Sigmoid colon (tissue), 4 donors: ENCODE data around the gene ZMIZ1.

Source experiments
- CTCF ChIP-seq, 4 experiments: fragments of 450-650 bp in 3 of 4; fragments of 200-600 bp in 1 of 4; IDR thresholded peaks; one replicate each; pipeline ENCODE4 v1.5.1; 2016 to 2019; ENCODE audit warnings: antibody characterized with exemption in 4 of 4, mild to moderate bottlenecking in 3 of 4, moderate library complexity in 2 of 4
- EP300 ChIP-seq, 4 donors: sonication (generic); formaldehyde crosslinking; IDR thresholded peaks; one replicate each; pipeline ENCODE4 v1.6.1; 2017; ENCODE audit warnings: antibody characterized with exemption in 4 of 4
- POLR2A ChIP-seq, 2 donors: fragments of 450-650 bp; IDR thresholded peaks; one replicate each; pipeline ENCODE4 v1.6.1; 2016; ENCODE audit warnings: antibody characterized with exemption in 2 of 2, mild to moderate bottlenecking in 2 of 2, moderate library complexity in 2 of 2
- POLR2AphosphoS5 ChIP-seq, 4 donors: sonication (generic); formaldehyde crosslinking; IDR thresholded peaks; one replicate each; pipeline ENCODE4 v1.6.1; 2017; ENCODE audit warnings: antibody characterized with exemption in 4 of 4

- no peak for TF ChIP-seq POLR2A (IDR thresholded peaks at IDR 0.05)
- TF ChIP-seq POLR2AphosphoS5 (IDR thresholded peaks at IDR 0.05) = no peak
- no peak for TF ChIP-seq CTCF (IDR thresholded peaks at IDR 0.05)
- no peak for TF ChIP-seq EP300 (IDR thresholded peaks at IDR 0.05)
Observed at GRCh38 chr10:79108728-79109127, 40.0 kb downstream of the ZMIZ1 start.
